HEK293T (cell line): ENCODE results near the gene MYBPC3.

Experiments
- BHLHE40 ChIP-seq: fragments of 450-650 bp; IDR thresholded peaks from 2 replicates; pipeline ENCODE4 v1.6.1; 2016; ENCODE audit warnings: mild to moderate bottlenecking, moderate library complexity, borderline replicate concordance
- CTBP1 ChIP-seq: fragments of 450-650 bp; IDR thresholded peaks from 2 replicates; pipeline ENCODE4 v1.6.1; 2016; ENCODE audit warnings: borderline replicate concordance
- FOXA1 ChIP-seq: fragments of 450-650 bp; IDR thresholded peaks from 2 replicates; pipeline ENCODE4 v1.6.1; 2016; ENCODE audit warnings: mild to moderate bottlenecking
- FOXK2 ChIP-seq: fragments of 450-650 bp; IDR thresholded peaks from 2 replicates; pipeline ENCODE4 v1.6.1; 2016; ENCODE audit warnings: mild to moderate bottlenecking
- HDGF ChIP-seq: fragments of 450-650 bp; IDR thresholded peaks from 2 replicates; pipeline ENCODE4 v1.6.1; 2017; ENCODE audit warnings: antibody characterized with exemption, borderline replicate concordance
- L3MBTL2 ChIP-seq: fragments of 450-650 bp; conservative IDR thresholded peaks from 2 replicates; pipeline ENCODE4 v1.6.1; 2016; ENCODE audit warnings: mild to moderate bottlenecking
- NFRKB ChIP-seq: fragments of 450-650 bp; IDR thresholded peaks from 2 replicates; pipeline ENCODE4 v1.6.1; 2016; ENCODE audit warnings: mild to moderate bottlenecking, moderate library complexity
- SP1 ChIP-seq: fragments of 450-650 bp; IDR thresholded peaks from 2 replicates; pipeline ENCODE4 v1.6.1; 2017
- SUZ12 ChIP-seq: fragments of 450-650 bp; IDR thresholded peaks from 2 replicates; pipeline ENCODE4 v1.6.1; 2016; ENCODE audit warnings: mild to moderate bottlenecking
- TARDBP ChIP-seq: fragments of 450-650 bp; IDR thresholded peaks from 2 replicates; pipeline ENCODE4 v1.6.1; 2016
- ZNF384 ChIP-seq: fragments of 450-650 bp; IDR thresholded peaks from 2 replicates; pipeline ENCODE4 v1.6.1; 2016
- TF ChIP-seq, protein P1 (sequence below): fragments of 450-650 bp; IDR thresholded peaks from 2 replicates; pipeline ENCODE4 v1.6.1; 2016

DNA sequence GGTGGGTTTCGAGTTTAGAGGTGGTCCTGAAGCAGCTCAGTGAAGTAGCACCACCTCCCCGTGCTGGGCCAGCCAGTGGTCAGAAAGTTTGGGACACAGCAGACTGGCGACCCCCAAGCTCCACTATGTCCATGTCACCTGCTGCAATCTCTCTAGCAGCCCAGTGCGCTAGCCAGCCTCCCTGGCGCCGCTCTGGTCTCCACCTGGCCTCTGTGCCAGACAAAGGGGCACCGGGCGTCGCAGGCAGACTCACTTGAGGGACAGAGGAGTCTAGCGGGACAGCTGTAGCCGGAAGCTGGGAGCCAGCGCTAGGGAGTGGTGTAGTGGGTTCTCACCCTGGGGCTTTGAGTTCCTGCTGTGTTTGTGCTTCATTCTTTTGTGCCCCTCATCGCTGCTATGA lies 25.5 kb downstream of the MYBPC3 start:
- TF ChIP-seq BHLHE40 = no peak
- TF ChIP-seq NFRKB = no peak
- TF ChIP-seq, protein P1, sequence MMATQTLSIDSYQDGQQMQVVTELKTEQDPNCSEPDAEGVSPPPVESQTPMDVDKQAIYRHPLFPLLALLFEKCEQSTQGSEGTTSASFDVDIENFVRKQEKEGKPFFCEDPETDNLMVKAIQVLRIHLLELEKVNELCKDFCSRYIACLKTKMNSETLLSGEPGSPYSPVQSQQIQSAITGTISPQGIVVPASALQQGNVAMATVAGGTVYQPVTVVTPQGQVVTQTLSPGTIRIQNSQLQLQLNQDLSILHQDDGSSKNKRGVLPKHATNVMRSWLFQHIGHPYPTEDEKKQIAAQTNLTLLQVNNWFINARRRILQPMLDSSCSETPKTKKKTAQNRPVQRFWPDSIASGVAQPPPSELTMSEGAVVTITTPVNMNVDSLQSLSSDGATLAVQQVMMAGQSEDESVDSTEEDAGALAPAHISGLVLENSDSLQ = no peak
- no peak for TF ChIP-seq HDGF
- TF ChIP-seq SUZ12 = no peak
- no peak for TF ChIP-seq FOXA1
- no peak for TF ChIP-seq ZNF384
- no peak for TF ChIP-seq SP1
- TF ChIP-seq TARDBP = no peak
- TF ChIP-seq FOXK2 = no peak
- no peak for TF ChIP-seq CTBP1
- TF ChIP-seq L3MBTL2 = no peak
